ENCODE results near the gene AOC3. TPM values are rescaled to one million over a fixed set of nuclear protein-coding genes. Genes with fewer than 3 reads are reported as not detected.

The AOC3 gene
- total and polyA plus RNA-seq, 2 of the 13 experiments (the other 11 are each of a cell fraction or from before 2014, with no cell fraction given) = 8.7 to 51.7 TPM

GRCh38 chr17:42855048-42855596 is 4.1 kb downstream of the AOC3 start (continued):
- 0 out of 2 replicates have a peak, but pooled peaks have one; percentile 5 for TF ChIP-seq FOXO4 (CRISPR knock-in tag; conservative IDR thresholded peaks at IDR 0.05)
- TF ChIP-seq ZNF775 (CRISPR knock-in tag; IDR thresholded peaks at IDR 0.05; ENCODE audit: borderline replicate concordance) = no peak
- no peak for TF ChIP-seq MTERF4 (CRISPR knock-in tag; IDR thresholded peaks at IDR 0.05)
- no peak for TF ChIP-seq POLR2AphosphoS2 (IDR thresholded peaks at IDR 0.05; ENCODE audit: low read depth, low read length)
- TF ChIP-seq ZNF652 (CRISPR knock-in tag; IDR thresholded peaks at IDR 0.05; ENCODE audit: borderline replicate concordance, low read depth) = 0 out of 2 replicates have a peak, but pooled peaks have one; percentile 7
- TF ChIP-seq TOPORS (CRISPR knock-in tag; IDR thresholded peaks at IDR 0.05) = peak; percentile 72; the same call in 1 of the 2 replicates
- TF ChIP-seq ZNF256 (CRISPR knock-in tag; conservative IDR thresholded peaks at IDR 0.05) = 0 out of 2 replicates have a peak, but pooled peaks have one; percentile 36
- peak; percentile 49; the same call in 1 of the 2 replicates for TF ChIP-seq FOXK1 (CRISPR knock-in tag; IDR thresholded peaks at IDR 0.05; ENCODE audit: borderline replicate concordance, low read depth)
- TF ChIP-seq ZNF574 (CRISPR knock-in tag; IDR thresholded peaks at IDR 0.05) = peak; percentile 41; the same call in 1 of the 2 replicates
- TF ChIP-seq ZNF577 (CRISPR knock-in tag; IDR thresholded peaks at IDR 0.05; ENCODE audit: borderline replicate concordance, low read depth) = no peak
- TF ChIP-seq TCF12 (IDR thresholded peaks at IDR 0.05) = no peak
- TF ChIP-seq TCF12 (CRISPR knock-in tag; IDR thresholded peaks at IDR 0.05) = 0 out of 2 replicates have a peak, but pooled peaks have one; percentile 34
- TF ChIP-seq KDM5B (CRISPR knock-in tag; IDR thresholded peaks at IDR 0.05; ENCODE audit: borderline replicate concordance) = no peak
- no peak for TF ChIP-seq TBP (CRISPR knock-in tag; IDR thresholded peaks at IDR 0.05)
- TF ChIP-seq CC2D1A (CRISPR knock-in tag; IDR thresholded peaks at IDR 0.05) = no peak
- no peak; the same call in 1 of the 2 replicates for TF ChIP-seq CEBPB (IDR thresholded peaks at IDR 0.05; ENCODE audit: borderline replicate concordance, low read depth, low read length)
- TF ChIP-seq SATB2 (CRISPR knock-in tag; IDR thresholded peaks at IDR 0.05) = no peak
- no peak for TF ChIP-seq NPAS2 (CRISPR knock-in tag; IDR thresholded peaks at IDR 0.05; ENCODE audit: borderline replicate concordance)
- TF ChIP-seq TEAD2 (CRISPR knock-in tag; IDR thresholded peaks at IDR 0.05) = no peak
- peak; percentile 79 for TF ChIP-seq RARA (CRISPR knock-in tag; IDR thresholded peaks at IDR 0.05)
- no peak for TF ChIP-seq SIN3B (IDR thresholded peaks at IDR 0.05; ENCODE audit: low read length)
- no peak for TF ChIP-seq ZC3H4 (CRISPR knock-in tag; IDR thresholded peaks at IDR 0.05; ENCODE audit: borderline replicate concordance)
- TF ChIP-seq ZNF704 (CRISPR knock-in tag; IDR thresholded peaks at IDR 0.05; ENCODE audit: borderline replicate concordance) = no peak
- TF ChIP-seq JARID2 (CRISPR knock-in tag; IDR thresholded peaks at IDR 0.05; ENCODE audit: insufficient replicate concordance) = no peak
- TF ChIP-seq ZNF878 (CRISPR knock-in tag; IDR thresholded peaks at IDR 0.05) = no peak

All from HepG2 (cell line).